Activated T-cell treated with anti-CD3 and anti-CD28 coated beads for 1 hour (primary cell): ENCODE measurements around the gene PRX.
A peak's percentile ranks its signal among the peaks of the same experiment; 100 is the strongest.
"Not testable (repeated sequence)": the region's sequence is repeated elsewhere in the genome, so short reads cannot be mapped to it uniquely, and the experiment has no call there.

ENCODE experiments used
- DNase-seq: peaks from one replicate; pipeline ENCODE4 v3.0.0-alpha.2; 2020; ENCODE audit warnings: low read depth

The PRX gene

GRCh38 chr19:40441719-40442253 lies 28.6 kb upstream of the PRX start:
- DNase-seq: no peak

- no peak for DNase-seq
Observed at GRCh38 chr19:40438284-40438683, 25.1 kb upstream of the PRX start.

GRCh38 chr19:40433391-40434216 lies 20.4 kb upstream of the PRX start:
- peak; percentile 32 for DNase-seq

GRCh38 chr19:40432760-40433159 lies 19.6 kb upstream of the PRX start:
- DNase-seq: not testable (repeated sequence)

GRCh38 chr19:40431698-40432097 lies 18.5 kb upstream of the PRX start:
- DNase-seq: no peak

GRCh38 chr19:40430242-40430641 lies 17.1 kb upstream of the PRX start:
- not testable (repeated sequence) for DNase-seq

GRCh38 chr19:40428197-40428596 lies 15.0 kb upstream of the PRX start:
- not testable (repeated sequence) for DNase-seq

GRCh38 chr19:40425450-40426287 lies 12.5 kb upstream of the PRX start, which contains the start of gene SERTAD1:
Gene SERTAD1 (minus strand): TSS chr19:40425992. CDS start chr19:40423546, 2,446 bp downstream.
- DNase-seq: peak; percentile 100

GRCh38 chr19:40424637-40425449 lies 11.7 kb upstream of the PRX start:
- peak; percentile 22 for DNase-seq

GRCh38 chr19:40423938-40424337 lies 10.8 kb upstream of the PRX start:
- DNase-seq: no peak

- DNase-seq: no peak
Observed at GRCh38 chr19:40422748-40423566, 9.8 kb upstream of the PRX start.

GRCh38 chr19:40421993-40422747 lies 9.0 kb upstream of the PRX start:
- no peak for DNase-seq

GRCh38 chr19:40420766-40421765 lies 7.9 kb upstream of the PRX start:
- peak; percentile 61 for DNase-seq

- no peak for DNase-seq
Observed at GRCh38 chr19:40420451-40420765, 7.2 kb upstream of the PRX start.

- no peak for DNase-seq
Observed at GRCh38 chr19:40419780-40420179, 6.6 kb upstream of the PRX start.

- DNase-seq: no peak
Observed at GRCh38 chr19:40419066-40419612, 6.0 kb upstream of the PRX start.

GRCh38 chr19:40418040-40418439 lies 4.9 kb upstream of the PRX start:
- no peak for DNase-seq

- no peak for DNase-seq
Observed at GRCh38 chr19:40417643-40417981, 4.4 kb upstream of the PRX start.
